ENCODE measurements around the gene RIPK3. TPM values are rescaled to one million over a fixed set of nuclear protein-coding genes. Genes with fewer than 3 reads are reported as not detected.
"Not testable (repeated sequence)": the region's sequence is repeated elsewhere in the genome, so short reads cannot be mapped to it uniquely, and the experiment has no call there.

The RIPK3 gene
- total and polyA plus RNA-seq, 12 donors = 1.7 to 7.1 (median 3.5) TPM

- no peak for TF ChIP-seq CTCF (IDR thresholded peaks at IDR 0.05)
- Histone ChIP-seq H3K27me3 (peaks cover 0 to 24% (median 0%) of the 10 kb centered on the region in 7 donors), H3K9me3 (no peaks in the 10 kb centered on the region), H3K4me3 (no peak overlapping the region), H3K27ac (no peak overlapping the region), H3K4me1 (peaks cover 0 to 17% (median 12%) of the 10 kb centered on the region in 9 donors), H3K36me3 (no peaks in the 10 kb centered on the region)
- intact Hi-C loops (cut with DNase I) = loop anchor here in 2 of 10 donors (10.0 kb wide), 2 partner anchors 53 to 73 kb away; no protein-coding TSS in a partner anchor
- ATAC-seq = no peak
- DNase-seq = no peak
- 72 to 78% methylated on average over 2 of the region's 2 CpGs for WGBS, 2 donors
Measured at GRCh38 chr14:24361326-24361725, 21.5 kb upstream of the RIPK3 start.

- no peak for ATAC-seq
- H3K27me3 ChIP-seq = peaks cover 0 to 13% (median 0%) of the 10 kb centered on the region in 7 donors
- peaks cover 0 to 6% (median 5%) of the 10 kb centered on the region in 9 donors for H3K4me1 ChIP-seq
- WGBS, 2 donors = 94 to 97% methylated on average over 3 of the region's 3 CpGs
- no peak overlapping the region for H3K27ac ChIP-seq
- no peak for TF ChIP-seq CTCF (IDR thresholded peaks at IDR 0.05)
- intact Hi-C loops (cut with DNase I) = loop anchor here in 2 of 10 donors (10.0 kb wide), 2 partner anchors 55 to 75 kb away; no protein-coding TSS in a partner anchor
- H3K4me3 ChIP-seq = no peak overlapping the region
- DNase-seq = no peak
- H3K9me3 ChIP-seq = no peaks in the 10 kb centered on the region
- H3K36me3 ChIP-seq = no peaks in the 10 kb centered on the region
Measured at GRCh38 chr14:24360281-24360680, 20.5 kb upstream of the RIPK3 start.

- no peak overlapping the region for H3K27ac ChIP-seq
- no peaks in the 10 kb centered on the region for H3K9me3 ChIP-seq
- peaks cover 0 to 19% (median 0%) of the 10 kb centered on the region in 9 donors for H3K4me1 ChIP-seq
- TF ChIP-seq CTCF (IDR thresholded peaks at IDR 0.05) = no peak
- H3K27me3 ChIP-seq = peaks cover 0 to 25% (median 14%) of the 10 kb centered on the region in 7 donors
- no peak overlapping the region for H3K4me3 ChIP-seq
- intact Hi-C loops (cut with DNase I) = no loop called here
- 84 to 89% methylated on average over 4 of the region's 4 CpGs for WGBS, 2 donors
- no peaks in the 10 kb centered on the region for H3K36me3 ChIP-seq
- DNase-seq (no peak), ATAC-seq (no peak)
Measured at GRCh38 chr14:24356208-24356607, 16.4 kb upstream of the RIPK3 start.

- intact Hi-C loops (cut with DNase I) = no loop called here
- no peak overlapping the region for H3K4me3 ChIP-seq
- no peaks in the 10 kb centered on the region for H3K36me3 ChIP-seq
- peaks cover 0 to 19% (median 0%) of the 10 kb centered on the region in 9 donors for H3K4me1 ChIP-seq
- DNase-seq (no peak), ATAC-seq (no peak)
- TF ChIP-seq CTCF (IDR thresholded peaks at IDR 0.05) = no peak
- H3K27me3 ChIP-seq = peaks cover 0 to 29% (median 14%) of the 10 kb centered on the region in 7 donors
- no peaks in the 10 kb centered on the region for H3K9me3 ChIP-seq
- no peak overlapping the region for H3K27ac ChIP-seq
- 91 to 92% methylated on average over 7 of the region's 7 CpGs for WGBS, 2 donors
Measured at GRCh38 chr14:24355009-24355408, 15.2 kb upstream of the RIPK3 start.

GRCh38 chr14:24354482-24354825 is 14.7 kb upstream of the RIPK3 start:
- ATAC-seq; H3K36me3 ChIP-seq; DNase-seq; intact Hi-C loops (cut with DNase I); H3K9me3 ChIP-seq; H3K4me3 ChIP-seq: not testable (repeated sequence)
- Histone ChIP-seq H3K27ac (peak overlapping the region in 1 of 10 donors; percentile 31), H3K27me3 (peaks cover 0 to 29% (median 14%) of the 10 kb centered on the region in 7 donors), H3K4me1 (peaks cover 0 to 19% (median 0%) of the 10 kb centered on the region in 9 donors)
- WGBS, 2 donors = 91% methylated on average over 3 of the region's 3 CpGs

All from heart right ventricle (tissue), 16 donors.